SHP77 treated with DMSO at 0.1 percent for 48 hours (cell line): ENCODE data around the gene PDE4D.

Experiments
- DNase-seq: peaks from one replicate; lab custom pipeline; 2025; lab: John Stamatoyannopoulos, UW

Gene PDE4D

DNA sequence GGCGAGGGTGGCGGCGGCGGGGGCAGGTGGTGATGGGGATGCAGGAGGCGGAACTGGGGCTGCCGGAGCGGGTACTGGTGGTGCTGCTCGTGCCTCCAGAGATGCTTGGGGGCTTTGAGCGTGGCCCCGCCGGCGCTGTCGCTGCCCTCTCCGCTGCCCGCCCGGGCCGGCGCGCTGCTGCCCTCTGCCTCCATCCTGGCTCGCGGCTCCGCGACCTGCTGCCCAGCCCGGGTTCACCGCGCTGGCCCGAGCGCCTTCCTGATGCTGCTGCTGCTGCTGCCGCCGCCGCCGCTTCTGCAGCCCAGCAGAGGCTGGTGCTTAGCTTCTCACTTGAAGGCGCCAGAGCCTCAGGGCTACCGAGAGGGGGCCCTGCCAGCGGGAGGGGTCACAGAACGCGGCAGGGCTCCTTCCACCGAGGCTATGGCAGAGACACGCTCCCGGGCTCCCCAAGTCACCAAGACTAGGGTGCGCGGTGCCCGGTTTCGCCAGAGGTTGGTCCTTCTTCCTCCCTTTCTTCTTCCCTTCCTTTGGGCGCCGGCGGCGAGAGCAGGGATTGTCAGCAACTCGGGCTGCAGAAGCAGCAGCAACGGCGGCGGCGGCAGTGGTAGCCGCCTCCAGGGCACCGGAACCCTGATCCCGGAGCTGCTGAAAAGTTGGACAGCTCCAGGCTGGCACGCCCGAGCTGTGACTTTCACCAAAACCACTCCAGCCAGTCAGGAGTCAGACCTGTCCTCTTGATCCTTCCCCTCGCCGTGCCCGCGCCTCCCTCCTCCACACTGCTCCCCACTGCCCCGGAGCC is at the start of gene PDE4D:
Gene PDE4D (minus strand): TSS at position 298 of the 799 bp plus-strand sequence.
- DNase-seq: no peak

DNA sequence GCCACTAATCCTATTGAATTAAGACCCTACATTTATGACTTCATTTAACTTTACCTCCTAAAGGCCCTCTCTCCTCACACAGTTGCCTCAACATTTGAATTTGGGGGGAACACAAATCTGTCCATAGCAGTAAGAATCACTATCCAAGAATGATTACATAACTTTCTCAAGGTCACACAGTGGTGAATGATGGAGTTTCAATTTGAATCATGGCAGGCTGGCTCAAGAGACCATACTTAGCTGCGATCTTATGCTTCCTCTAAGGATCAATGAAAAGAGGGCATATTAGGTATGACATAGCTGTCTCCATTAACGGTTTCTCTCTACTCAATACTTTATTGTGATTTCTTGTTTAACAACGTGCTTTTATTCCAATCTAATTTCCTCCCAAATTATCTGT is 44.1 kb upstream of the PDE4D start:
- no peak for DNase-seq

DNA sequence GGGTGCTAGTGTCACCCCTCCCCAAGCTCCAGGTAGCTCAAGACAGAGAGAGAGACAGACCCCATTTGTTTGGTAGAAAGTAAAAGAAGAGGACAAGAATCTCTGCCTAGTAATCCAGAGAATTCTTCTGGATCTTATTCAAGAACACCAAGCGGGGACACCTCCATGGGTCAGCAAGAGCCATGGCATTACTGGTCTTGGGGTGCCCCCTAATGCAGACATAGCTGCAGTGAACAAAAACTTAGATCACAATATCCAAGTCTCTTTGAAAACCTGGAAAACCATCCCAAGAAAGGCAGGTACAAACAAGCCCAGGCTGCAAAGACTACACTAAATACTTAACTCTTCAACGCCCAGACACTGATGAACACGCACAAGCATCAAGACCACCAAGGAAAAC is 29.9 kb upstream of the PDE4D start:
- DNase-seq: no peak

DNA sequence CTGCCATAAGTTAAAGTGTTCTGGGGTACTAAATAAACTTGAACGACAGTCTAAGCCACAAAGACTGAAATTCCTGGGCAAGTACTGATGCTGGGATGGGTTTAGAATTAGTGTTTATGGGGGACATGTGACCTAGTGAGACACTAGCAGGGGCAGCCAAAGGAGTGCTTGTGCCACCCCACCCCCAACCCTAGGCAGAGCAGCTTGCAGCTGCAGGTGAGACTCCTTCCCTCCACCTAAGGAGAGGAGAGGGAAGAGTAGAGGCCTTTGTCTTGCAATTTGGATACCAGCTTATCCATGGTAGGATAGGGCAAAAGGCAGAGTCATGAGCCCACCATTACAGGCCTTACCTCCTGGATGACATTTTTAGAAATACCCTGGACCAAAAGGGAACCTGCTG is 28.7 kb upstream of the PDE4D start:
- DNase-seq: no peak

DNA sequence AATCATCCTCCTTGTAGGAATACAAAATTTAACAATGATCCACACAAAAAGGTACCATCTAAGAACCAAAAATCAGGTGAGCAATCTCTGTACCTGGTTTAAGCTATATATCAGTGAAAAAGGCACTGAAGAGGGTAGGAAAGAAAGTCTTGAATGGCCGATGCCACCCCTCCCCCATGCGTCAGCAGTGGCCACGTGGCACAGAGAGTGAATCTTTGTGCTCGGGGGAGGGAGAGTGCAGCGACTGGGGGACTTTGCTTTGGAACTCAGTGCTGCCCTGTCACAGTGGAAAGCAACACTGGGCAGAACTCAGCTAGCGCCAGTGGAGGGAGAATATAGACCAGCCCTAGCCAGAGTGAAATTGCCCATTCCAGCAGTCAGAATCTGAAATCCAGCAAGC is 28.3 kb upstream of the PDE4D start:
- no peak for DNase-seq

DNA sequence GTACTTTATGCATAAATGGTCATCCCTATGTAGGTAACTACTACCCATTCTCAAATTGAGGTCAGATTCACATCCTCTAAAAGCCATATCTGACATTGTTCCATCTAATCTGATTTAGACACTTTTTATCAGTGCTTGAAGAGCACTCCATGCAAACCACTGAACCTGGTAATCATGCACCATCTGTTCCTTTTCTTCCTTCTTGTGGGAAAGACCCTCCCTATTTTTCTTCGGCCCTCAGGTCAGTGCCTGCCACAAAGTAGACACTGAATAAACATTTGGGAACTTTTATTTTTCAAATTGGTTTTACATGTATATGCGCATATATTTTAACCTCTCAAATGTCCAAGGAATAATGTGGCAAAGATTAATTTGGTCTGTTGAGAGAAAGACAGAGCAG is 26.0 kb upstream of the PDE4D start:
- no peak for DNase-seq

DNA sequence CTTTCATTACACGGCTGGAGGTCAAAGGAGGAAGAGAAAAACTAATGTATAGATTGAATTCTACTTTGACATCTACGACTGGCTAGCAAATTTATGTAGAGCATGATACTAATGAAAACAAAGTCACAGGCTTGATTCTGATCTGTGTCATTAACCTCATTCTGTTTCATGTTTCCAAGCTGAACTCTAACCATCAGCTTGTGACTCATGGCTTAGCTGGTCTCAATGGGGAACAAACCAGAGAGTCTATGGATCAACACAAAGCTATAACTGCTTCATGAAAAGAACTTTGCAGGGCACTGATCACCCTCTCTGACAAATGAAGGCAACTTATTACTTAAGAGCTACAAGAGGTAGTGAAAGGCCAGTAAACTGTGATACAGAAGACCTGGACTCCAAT is 23.6 kb upstream of the PDE4D start:
- DNase-seq: no peak

DNA sequence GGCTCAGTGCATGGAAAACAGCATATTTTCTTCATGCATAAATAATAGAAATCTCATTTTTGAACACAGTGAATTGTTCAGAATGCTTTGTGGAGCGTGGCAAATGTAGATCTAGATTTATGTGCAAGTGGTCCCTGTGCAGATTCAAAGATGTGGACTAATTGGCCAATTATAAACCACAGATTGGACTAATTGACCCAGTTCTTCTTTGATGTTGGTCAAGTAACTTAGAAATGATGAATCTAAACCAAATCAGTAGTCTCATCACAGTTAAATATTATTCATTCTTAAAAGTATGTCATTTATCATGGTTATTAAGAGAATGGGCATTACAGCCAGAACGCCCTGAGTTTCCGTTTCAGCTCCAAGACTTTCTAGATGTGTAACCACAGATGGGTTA is 11.7 kb upstream of the PDE4D start:
- no peak for DNase-seq

DNA sequence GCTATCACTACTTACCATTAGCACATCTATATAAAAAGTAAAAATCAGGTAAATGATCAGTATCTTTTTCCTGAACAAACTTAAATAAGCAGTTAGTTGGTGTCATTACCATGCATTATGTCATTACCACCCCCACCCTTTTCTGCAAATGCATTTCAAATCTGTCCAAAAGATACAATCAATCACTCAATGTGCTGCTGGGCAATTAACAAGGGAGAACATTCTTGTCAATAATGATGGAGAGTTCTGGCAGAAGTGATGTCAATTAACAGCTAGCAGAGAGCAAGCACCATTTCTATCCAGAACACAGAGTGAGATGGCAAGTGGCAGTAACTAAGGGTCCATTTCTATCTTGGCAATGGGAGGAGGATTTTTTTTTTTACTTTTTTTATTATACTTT is 3.5 kb upstream of the PDE4D start:
- no peak for DNase-seq

DNA sequence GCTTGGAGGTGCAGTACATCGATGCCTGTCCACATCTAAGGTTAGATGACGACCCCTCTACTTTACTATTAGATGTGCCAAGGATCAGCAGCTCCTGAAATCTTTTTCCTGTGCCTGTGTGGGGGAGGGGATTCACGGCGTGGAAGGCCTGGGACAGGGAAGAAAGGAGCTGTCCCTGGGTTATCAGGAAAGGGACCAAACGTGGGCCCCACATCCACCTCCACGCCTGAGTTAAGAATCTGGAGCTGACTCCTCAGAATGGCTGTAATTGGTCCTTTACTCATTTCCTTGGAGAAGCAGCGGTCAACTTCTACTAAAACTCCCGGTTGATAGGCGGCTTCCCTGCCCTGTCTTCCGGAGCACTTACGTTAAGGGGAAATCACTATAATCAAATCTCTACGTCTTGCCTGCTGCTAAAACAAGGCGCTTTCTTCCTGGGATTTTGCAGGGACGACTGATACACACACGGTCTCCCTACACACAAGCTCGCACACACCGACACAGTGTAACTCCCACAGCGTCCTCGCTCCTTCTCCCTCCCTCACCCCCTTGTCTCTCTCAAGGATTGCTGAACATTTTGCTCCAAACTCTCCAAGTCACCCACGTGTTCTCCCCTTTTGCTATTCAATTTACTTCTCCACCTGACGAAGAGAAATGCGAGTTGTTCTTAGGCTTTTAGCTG is 1.4 kb downstream of the PDE4D start:
- DNase-seq: no peak

DNA sequence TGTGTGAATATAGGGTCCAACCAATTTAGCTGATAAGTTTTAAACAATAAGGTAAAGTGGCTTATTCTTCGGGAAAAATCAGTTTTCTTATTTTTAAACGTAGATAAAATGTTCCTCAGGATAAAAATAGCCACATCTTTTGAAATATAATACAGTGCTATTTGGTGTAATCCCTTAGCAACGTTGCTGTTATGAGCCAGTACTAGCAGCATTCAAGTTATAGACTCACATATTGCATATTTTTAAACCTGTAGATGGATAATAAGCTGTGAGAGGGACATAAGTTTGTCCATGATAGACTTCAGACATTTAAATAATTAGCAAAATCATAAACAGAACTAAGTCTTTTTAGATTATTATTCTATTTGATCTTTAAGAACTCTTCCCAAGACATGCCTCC is 6.3 kb downstream of the PDE4D start:
- DNase-seq: no peak

DNA sequence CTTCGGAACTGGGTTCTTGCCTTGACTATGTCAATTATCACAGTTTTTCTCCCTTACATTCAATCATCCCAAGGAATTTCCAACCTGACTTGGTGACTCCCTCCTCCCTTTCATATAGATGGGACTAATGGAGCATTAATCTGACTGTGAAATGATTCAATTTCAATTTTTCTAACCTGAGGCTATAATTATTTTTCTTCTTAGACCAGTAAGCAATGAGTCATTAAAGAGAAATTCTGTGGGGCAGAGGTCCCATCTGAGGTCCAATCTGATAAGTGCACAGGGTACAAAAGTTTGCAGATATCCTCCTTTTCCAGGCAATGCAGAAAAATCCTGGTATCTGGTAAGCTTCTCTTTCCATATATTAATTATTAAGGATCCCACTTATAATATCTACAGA is 18.9 kb downstream of the PDE4D start:
- no peak for DNase-seq

DNA sequence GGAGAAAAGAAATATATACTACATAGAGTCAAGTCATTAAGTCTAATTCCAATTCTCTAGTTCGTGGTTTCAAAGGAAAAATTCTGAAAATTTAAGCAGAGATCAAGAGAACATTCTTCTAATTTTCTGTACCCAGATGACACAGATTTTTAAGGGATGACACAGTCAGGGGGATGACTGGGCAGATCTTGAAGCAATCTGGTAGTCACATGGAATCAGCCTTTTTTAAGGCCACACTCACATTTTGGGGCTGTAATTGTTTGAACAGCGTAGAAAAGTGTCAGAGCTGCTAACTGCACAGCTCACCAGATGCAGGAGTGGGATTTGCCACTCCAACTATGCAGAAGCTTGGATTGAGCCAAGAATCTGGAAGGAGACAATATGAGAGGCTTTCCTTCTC is 20.4 kb downstream of the PDE4D start:
- DNase-seq: no peak

DNA sequence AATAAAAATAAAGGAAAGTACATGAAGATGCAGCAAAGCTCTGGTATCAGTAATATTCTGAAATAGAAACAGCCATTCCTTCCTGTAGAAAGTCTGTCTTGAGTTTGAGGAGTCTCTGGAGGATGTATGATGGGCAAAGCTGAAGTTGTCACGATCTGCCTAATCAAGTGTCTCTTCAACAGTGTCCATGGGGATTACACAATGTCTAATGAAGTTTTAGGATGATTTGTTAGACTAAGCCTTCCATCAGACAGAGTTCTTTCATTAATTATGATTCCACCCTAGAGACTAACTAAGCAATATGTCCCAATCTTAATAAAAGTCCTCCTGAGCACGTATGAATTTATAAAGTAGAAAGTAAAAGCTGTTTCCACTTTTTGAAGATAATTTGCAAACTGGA is 26.9 kb downstream of the PDE4D start:
- no peak for DNase-seq

DNA sequence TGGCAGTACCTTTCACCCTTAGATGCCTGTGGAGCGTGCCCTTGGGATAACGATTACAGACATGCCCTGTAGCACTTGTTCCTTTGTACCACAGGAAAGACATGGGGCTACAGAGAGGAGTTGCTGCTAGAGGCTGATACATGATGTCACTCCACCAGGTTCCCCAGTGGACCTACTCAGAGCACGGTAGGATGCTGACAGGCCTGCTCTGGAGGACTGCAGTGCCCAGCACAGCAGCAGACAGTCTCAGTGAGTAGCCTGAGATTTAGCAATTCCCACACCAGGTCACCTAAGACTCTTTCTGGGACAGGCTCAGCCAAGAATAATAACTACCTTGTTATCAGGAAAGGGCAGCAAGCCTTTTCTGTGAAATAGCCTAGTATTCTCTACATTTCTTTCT is 28.8 kb downstream of the PDE4D start:
- no peak for DNase-seq

DNA sequence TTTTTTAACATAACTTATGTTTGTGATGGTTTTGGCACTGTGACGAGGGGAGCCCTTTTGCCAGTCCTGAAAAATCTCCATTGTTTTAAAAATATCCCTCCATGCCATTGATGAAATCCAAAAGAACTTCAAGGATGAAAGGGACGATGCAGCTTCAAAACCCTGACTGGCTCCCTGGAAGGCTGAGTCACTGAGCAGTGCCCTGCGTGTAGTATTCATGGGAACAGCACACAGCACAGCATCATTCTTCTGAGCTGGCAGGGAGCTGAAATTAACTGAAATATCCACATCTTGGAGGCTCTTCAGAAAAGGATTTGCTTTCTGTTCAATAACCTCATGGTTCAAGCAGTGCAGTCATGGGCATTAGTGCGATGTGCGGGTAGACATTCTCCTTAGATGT is 29.7 kb downstream of the PDE4D start:
- no peak for DNase-seq

DNA sequence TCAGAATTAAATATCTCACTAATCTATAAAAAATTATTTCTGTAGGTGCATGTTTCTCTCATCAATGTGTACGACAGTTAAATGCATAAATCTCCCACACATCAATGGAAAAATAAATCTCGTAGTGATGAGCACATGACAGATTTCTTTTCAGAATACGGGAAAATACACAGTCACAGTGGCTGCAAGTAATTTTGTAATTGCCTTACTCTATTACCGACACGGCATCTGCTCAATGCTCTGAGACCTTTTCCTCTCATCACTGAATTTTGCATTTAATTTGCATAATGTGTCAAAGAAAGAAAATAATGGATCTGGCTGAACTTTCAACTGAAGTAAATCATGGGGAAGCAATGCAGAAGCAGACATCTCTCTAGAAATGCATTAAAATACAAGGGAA is 37.2 kb downstream of the PDE4D start:
- DNase-seq: no peak

DNA sequence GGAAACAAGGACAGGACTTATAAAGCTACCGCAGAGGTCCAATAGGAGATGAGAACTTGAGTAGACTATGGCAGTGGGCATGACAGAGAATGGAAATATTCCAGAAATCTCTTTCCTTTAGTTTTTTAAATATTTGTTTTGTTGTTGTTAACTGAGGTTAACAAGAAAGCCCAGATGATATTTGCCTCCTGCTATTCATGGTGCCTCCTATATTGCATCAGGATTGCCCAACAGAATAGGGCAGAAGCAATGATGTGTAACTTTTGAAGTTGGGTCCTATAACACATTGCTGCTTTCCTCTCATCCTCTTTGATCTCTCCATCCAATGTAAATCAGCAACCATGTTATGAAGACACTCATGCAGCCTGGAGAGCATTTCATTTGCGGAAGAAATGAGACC is 42.8 kb downstream of the PDE4D start:
- no peak for DNase-seq

DNA sequence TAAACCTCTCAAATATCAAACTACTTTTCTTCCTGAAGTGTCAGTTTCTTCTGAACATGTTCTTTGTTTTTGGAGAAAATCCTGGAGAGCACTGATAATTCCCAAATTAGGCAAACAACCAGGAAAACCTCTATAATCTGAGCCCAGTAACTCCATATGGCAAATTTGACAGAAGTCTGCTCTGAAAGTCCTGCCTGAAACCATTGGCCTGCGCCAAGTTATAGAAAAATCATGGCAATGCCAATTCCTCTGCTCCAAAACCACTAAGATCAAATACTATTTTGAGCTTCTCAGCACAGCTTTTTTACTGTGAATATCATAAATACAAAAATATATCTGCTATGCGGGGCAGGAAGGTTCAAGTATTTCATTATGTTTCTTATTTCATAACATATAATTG is 45.9 kb downstream of the PDE4D start:
- DNase-seq: no peak

DNA sequence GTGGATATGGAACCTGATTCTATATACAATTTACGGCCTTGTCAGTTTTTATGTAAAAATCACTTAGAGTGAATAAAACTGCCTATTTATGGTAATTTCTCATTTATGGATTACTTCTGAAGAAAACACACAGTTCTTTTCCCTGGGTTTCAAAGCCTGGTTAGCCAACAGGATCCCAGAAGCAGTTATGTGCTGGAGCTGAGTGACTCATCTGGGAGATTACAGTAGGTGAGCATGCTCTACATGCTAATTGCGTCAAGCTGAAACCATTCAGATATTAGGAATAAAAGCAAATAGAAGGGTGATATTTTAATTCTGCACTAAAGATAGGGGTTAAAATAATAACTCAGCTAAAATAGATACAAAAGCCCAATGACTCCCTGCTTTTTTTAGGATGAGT is 47.8 kb downstream of the PDE4D start:
- no peak for DNase-seq

DNA sequence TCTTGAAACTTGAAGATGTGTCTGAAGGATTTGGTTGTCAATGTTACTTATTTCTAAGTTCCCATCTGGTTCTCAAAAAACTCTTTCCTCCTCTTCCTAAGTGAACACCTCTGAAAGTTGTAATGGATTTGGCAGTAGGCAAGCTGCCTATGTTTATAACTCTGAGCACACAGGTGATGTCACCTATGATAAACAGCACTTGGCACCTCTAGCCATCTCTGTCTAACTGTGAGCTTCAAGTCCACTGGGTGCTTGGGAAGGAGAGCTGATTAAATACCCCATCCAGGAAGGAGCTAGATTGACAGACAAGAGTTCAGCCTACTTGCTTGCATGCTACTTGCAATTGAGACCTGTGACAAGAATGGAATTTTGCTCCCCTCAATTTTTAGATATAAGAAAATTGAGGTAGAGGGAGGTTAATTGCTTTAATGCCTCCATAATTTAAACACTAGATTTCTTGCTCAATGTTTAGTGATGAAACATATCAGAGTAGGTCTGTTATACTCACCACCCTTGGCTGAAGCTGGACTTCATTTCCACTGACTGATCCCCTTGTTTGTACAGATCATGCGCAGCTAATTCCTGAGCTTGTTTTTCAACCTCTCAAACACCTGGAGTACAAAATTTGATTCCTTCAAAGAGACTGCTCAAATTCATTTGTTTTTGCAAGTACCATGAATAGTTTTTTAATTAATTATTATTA is 49.9 kb downstream of the PDE4D start:
- DNase-seq: no peak

DNA sequence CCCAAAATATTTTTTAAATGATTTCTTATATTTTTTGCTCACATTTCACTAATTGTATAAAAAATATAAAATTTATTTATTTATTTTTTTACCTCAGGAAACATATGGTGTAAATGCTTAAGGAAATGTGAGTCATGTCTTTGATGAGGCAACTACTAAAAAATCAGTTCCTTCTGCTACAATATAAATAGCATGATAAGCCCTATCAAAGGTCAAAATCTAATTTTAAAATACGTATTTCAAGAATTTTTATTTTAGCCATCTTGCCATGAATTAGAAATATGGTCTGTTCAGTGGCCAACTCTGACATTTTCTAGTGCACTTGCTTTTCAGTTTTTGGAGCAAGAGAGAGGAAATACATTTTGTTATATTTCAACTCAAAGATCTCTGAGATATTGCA is 50.5 kb downstream of the PDE4D start:
- no peak for DNase-seq

DNA sequence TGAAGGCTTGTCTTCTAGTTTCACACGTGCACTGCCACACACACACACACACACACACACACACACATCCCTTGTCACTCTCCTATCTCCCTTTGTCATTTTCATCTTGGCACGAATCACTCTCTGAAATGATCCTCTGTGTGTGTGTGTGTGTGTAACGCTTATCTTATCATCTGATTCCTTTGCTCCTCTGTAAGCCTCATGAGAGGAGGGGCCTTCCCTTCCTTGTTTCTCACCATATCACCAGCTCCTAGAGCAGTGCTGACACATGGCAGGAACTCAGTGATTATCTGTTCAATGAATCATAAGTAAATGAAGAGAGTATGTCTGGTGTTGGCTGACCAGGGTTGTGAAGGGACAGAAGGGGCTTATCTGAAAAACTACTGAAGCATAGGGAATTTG is 53.3 kb downstream of the PDE4D start:
- DNase-seq: no peak
